Erythroblast (primary cell): ENCODE data around the gene CLIC4.

Source experiments
- GATA1 ChIP-seq: IDR thresholded peaks from 2 replicates; pipeline ENCODE4 v1.6.1; 2011; ENCODE audit warnings: low read depth, mild to moderate bottlenecking, control low read depth, low read length, moderate library complexity
- POLR2A ChIP-seq: IDR thresholded peaks from 2 replicates; pipeline ENCODE4 v1.6.1; 2011; ENCODE audit warnings: mild to moderate bottlenecking, low read length

GRCh38 chr1:24759492-24759891 lies 14.2 kb downstream of the CLIC4 start:
- TF ChIP-seq POLR2A (no peak), GATA1 (no peak)
